Vagina (tissue), 2 donors: Measurements from ENCODE around the gene GRAMD2B.

Source experiments
- CTCF ChIP-seq, 3 experiments: fragments of 450-650 bp in 2 of 3; fragments of 200-600 bp in 1 of 3; sonication (generic) in 1 of 3; IDR thresholded peaks; one replicate each; pipeline ENCODE4 v1.5.1; 2017 to 2019; ENCODE audit warnings: antibody characterized with exemption in 3 of 3, mild to moderate bottlenecking in 2 of 3, moderate library complexity in 2 of 3
- POLR2A ChIP-seq, 2 donors: fragments of 450-650 bp; IDR thresholded peaks; one replicate each; pipeline ENCODE4 v1.6.1; 2017; ENCODE audit warnings: antibody characterized with exemption in 2 of 2, mild to moderate bottlenecking in 2 of 2, moderate library complexity in 2 of 2

- TF ChIP-seq POLR2A (IDR thresholded peaks at IDR 0.05) (no peak), CTCF (IDR thresholded peaks at IDR 0.05) (no peak)
Measured at GRCh38 chr5:126450346-126450745, 27.1 kb downstream of the GRAMD2B start.
